Hematopoietic multipotent progenitor cell (in vitro differentiated cells): ENCODE results near the gene CACNA1C. TPM values are rescaled to one million over a fixed set of nuclear protein-coding genes. Genes with fewer than 3 reads are reported as not detected.

Source experiments
- DNase-seq, 3 donors: peaks; one replicate each; pipeline ENCODE4 v3.0.0-alpha.2; 2011 to 2015; ENCODE audit warnings: low read depth in 2 of 3, low spot score in 2 of 3
- total RNA-seq: library from RNA; depleted of rRNA; stranded (reverse); fragments of >200 nt; gene quantifications from one replicate; pipeline ENCODE4 v1.2.3, GENCODE V29; 2012

The CACNA1C gene
- total RNA-seq, 1 donor: 0.54 TPM

- DNase-seq: no peak
These were observed 324.3 kb downstream of the CACNA1C start for GRCh38 chr12:2376908-2377657.

GRCh38 chr12:2378835-2379330, 326.1 kb downstream of the CACNA1C start:
- DNase-seq: no peak

- DNase-seq: no peak
These were observed 328.2 kb downstream of the CACNA1C start for GRCh38 chr12:2380946-2381345.

- DNase-seq: peak in 1 of 3 donors; percentile 59
These were observed 329.8 kb downstream of the CACNA1C start for GRCh38 chr12:2382370-2383155.

GRCh38 chr12:2383325-2384028, 330.7 kb downstream of the CACNA1C start:
- no peak for DNase-seq

GRCh38 chr12:2384029-2384386, 331.2 kb downstream of the CACNA1C start:
- no peak for DNase-seq

GRCh38 chr12:2384533-2385351, 332.0 kb downstream of the CACNA1C start:
- no peak for DNase-seq

- no peak for DNase-seq
These were observed 332.7 kb downstream of the CACNA1C start for GRCh38 chr12:2385529-2385928.

- DNase-seq: no peak
These were observed 333.8 kb downstream of the CACNA1C start for GRCh38 chr12:2386566-2386965.

GRCh38 chr12:2387103-2387834, 334.5 kb downstream of the CACNA1C start:
- DNase-seq: no peak

GRCh38 chr12:2389079-2389790, 336.4 kb downstream of the CACNA1C start:
- DNase-seq: no peak

GRCh38 chr12:2390133-2390532, 337.3 kb downstream of the CACNA1C start:
- no peak for DNase-seq

GRCh38 chr12:2390850-2391390, 338.1 kb downstream of the CACNA1C start:
- DNase-seq: no peak

GRCh38 chr12:2391740-2392331, 339.0 kb downstream of the CACNA1C start:
- no peak for DNase-seq

GRCh38 chr12:2393016-2393415, 340.2 kb downstream of the CACNA1C start:
- DNase-seq: no peak

- no peak for DNase-seq
These were observed 341.2 kb downstream of the CACNA1C start for GRCh38 chr12:2393996-2394395.

GRCh38 chr12:2395354-2395977, 342.7 kb downstream of the CACNA1C start:
- peak in 2 of 3 donors; percentile 41 to 62 for DNase-seq

GRCh38 chr12:2396448-2396871, 343.7 kb downstream of the CACNA1C start:
- no peak for DNase-seq
